ENCODE data around the gene EPHA6.

EPHA6 gene

GRCh38 chr3:97487587-97487986 is 673.2 kb downstream of the EPHA6 start:
- no peak for TF ChIP-seq CTCF (IDR thresholded peaks at IDR 0.05; ENCODE audit: low read depth, low read length)
- H3K4me3 ChIP-seq (ENCODE audit: low read depth, low read length): no peak overlapping the region

- no peak overlapping the region for H3K4me3 ChIP-seq (ENCODE audit: low read depth, low read length)
- TF ChIP-seq CTCF (IDR thresholded peaks at IDR 0.05; ENCODE audit: low read depth, low read length): no peak
Measured at GRCh38 chr3:97488741-97489140, 674.3 kb downstream of the EPHA6 start.

GRCh38 chr3:97495896-97496295 is 681.5 kb downstream of the EPHA6 start:
- TF ChIP-seq CTCF (IDR thresholded peaks at IDR 0.05; ENCODE audit: low read depth, low read length): no peak
- no peak overlapping the region for H3K4me3 ChIP-seq (ENCODE audit: low read depth, low read length)

- no peak for TF ChIP-seq CTCF (IDR thresholded peaks at IDR 0.05; ENCODE audit: low read depth, low read length)
- H3K4me3 ChIP-seq (ENCODE audit: low read depth, low read length): no peak overlapping the region
Measured at GRCh38 chr3:97497138-97497537, 682.7 kb downstream of the EPHA6 start.

GRCh38 chr3:97504463-97504862 is 690.1 kb downstream of the EPHA6 start:
- TF ChIP-seq CTCF (IDR thresholded peaks at IDR 0.05; ENCODE audit: low read depth, low read length): no peak
- H3K4me3 ChIP-seq (ENCODE audit: low read depth, low read length): no peak overlapping the region

GRCh38 chr3:97510795-97511194 is 696.4 kb downstream of the EPHA6 start:
- no peak for TF ChIP-seq CTCF (IDR thresholded peaks at IDR 0.05; ENCODE audit: low read depth, low read length)
- H3K4me3 ChIP-seq (ENCODE audit: low read depth, low read length): no peak overlapping the region

- no peak for TF ChIP-seq CTCF (IDR thresholded peaks at IDR 0.05; ENCODE audit: low read depth, low read length)
- no peak overlapping the region for H3K4me3 ChIP-seq (ENCODE audit: low read depth, low read length)
Measured at GRCh38 chr3:97515076-97515475, 700.7 kb downstream of the EPHA6 start.
